Gastrocnemius medialis (tissue), 4 donors: ENCODE results near the gene UBE4A. TPM values are rescaled to one million over a fixed set of nuclear protein-coding genes. Genes with fewer than 3 reads are reported as not detected.
A peak's percentile ranks its signal among the peaks of the same experiment; 100 is the strongest.

Source experiments
- ATAC-seq, 2 donors: fragments of 150-250 bp; one replicate each; pipeline ENCODE4 v1.9.1; 2016
- DNase-seq, 2 donors: peaks; one replicate each; pipeline ENCODE4 v3.0.0-alpha.2; 2019
- H3K27ac ChIP-seq, 4 donors: fragments of 200-600 bp; sonication (generic); 1 replicate in 1 of 4; 2 replicates in 3 of 4; pipeline ENCODE4 v1.5.1; 2016 to 2018; ENCODE audit warnings: mild to moderate bottlenecking in 2 of 4, moderate library complexity in 1 of 4
- H3K27me3 ChIP-seq, 3 donors: fragments of 200-600 bp; sonication (generic) in 2 of 3; 1 replicate in 1 of 3; 2 replicates in 2 of 3; pipeline versions ENCODE4 v1.5.1 to v1.6.0; 2016 to 2019; ENCODE audit warnings: mild to moderate bottlenecking in 1 of 3, moderate library complexity in 1 of 3
- H3K36me3 ChIP-seq, 2 donors: fragments of 200-600 bp; sonication (generic) in 1 of 2; one replicate each; pipeline ENCODE4 v1.5.1; 2017 to 2018
- H3K4me1 ChIP-seq, 2 donors: fragments of 200-600 bp; sonication (generic) in 1 of 2; one replicate each; pipeline ENCODE4 v1.5.1; 2016 to 2017; ENCODE audit warnings: mild to moderate bottlenecking in 2 of 2
- H3K4me3 ChIP-seq, 4 donors: fragments of 200-600 bp; sonication (generic) in 3 of 4; 1 replicate in 1 of 4; 2 replicates in 3 of 4; pipeline ENCODE4 v1.5.1; 2016 to 2019; ENCODE audit warnings: mild to moderate bottlenecking in 2 of 4
- H3K9me3 ChIP-seq, 3 donors: fragments of 200-600 bp; sonication (generic) in 2 of 3; 1 replicate in 1 of 3; 2 replicates in 2 of 3; pipeline ENCODE4 v1.5.1; 2016 to 2019
- POLR2A ChIP-seq, 2 donors: fragments of 450-650 bp; IDR thresholded peaks; one replicate each; pipeline ENCODE4 v1.6.1; 2017; ENCODE audit warnings: antibody characterized with exemption in 2 of 2, mild to moderate bottlenecking in 2 of 2, moderate library complexity in 2 of 2
- in situ Hi-C, 4 donors: fragments of 200-750 bp; cut with MboI; loops; one replicate each; pipeline versions ENCODE4 v1.15.0 to v1.8.0; 2017; ENCODE audit warnings: low sequenced_read_pairs in 4 of 4
- intact Hi-C: fragments of 100-400 bp; cut with DNase I; formaldehyde crosslinking; loops from one replicate; pipeline ENCODE4 v1.15.1; 2023; ENCODE audit warnings: low total_unique reads
- total RNA-seq, 4 donors: library from RNA; depleted of rRNA; stranded (reverse); fragments of >200 nt; gene quantifications; one replicate each; pipeline versions ENCODE4 v1.1.0 to v1.2.3, GENCODE V29; 2016
- TF ChIP-seq, protein P1 (sequence below), 5 experiments: fragments of 450-650 bp in 3 of 5; fragments of 200-600 bp in 2 of 5; sonication (generic) in 2 of 5; IDR thresholded peaks in 4 of 5; conservative IDR thresholded peaks in 1 of 5; 1 replicate in 4 of 5; 2 replicates in 1 of 5; pipeline ENCODE4 v1.5.1; 2016 to 2019; ENCODE audit warnings: antibody characterized with exemption in 5 of 5, mild to moderate bottlenecking in 3 of 5, moderate library complexity in 3 of 5

Gene UBE4A
- total RNA-seq, 4 donors from 2014 or later, result 36.6 to 73.9 (median 41.7) TPM

DNA sequence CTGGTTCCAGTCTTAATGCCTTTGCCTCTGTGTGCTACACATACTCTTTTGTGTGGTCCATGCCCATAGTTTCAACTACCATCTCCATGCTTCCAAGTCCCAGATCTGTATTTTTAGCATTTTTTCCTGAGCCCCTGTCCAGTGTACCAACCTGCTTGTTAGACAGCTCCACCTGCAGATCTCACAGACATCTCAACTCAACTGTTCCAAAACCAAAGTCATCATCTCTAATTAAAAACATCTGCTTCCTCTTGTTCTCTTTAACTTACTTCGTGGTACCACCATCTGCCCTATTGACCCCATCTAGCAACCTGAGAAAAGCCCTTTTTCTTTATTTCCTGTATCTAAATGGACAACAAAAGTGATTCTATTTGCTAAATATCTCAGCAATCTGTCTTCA, 68.3 kb downstream of the UBE4A start:
- ATAC-seq, result no peak
- in situ Hi-C loops, result no loop called here
- TF ChIP-seq POLR2A (IDR thresholded peaks at IDR 0.05), result no peak
- TF ChIP-seq, protein P1, sequence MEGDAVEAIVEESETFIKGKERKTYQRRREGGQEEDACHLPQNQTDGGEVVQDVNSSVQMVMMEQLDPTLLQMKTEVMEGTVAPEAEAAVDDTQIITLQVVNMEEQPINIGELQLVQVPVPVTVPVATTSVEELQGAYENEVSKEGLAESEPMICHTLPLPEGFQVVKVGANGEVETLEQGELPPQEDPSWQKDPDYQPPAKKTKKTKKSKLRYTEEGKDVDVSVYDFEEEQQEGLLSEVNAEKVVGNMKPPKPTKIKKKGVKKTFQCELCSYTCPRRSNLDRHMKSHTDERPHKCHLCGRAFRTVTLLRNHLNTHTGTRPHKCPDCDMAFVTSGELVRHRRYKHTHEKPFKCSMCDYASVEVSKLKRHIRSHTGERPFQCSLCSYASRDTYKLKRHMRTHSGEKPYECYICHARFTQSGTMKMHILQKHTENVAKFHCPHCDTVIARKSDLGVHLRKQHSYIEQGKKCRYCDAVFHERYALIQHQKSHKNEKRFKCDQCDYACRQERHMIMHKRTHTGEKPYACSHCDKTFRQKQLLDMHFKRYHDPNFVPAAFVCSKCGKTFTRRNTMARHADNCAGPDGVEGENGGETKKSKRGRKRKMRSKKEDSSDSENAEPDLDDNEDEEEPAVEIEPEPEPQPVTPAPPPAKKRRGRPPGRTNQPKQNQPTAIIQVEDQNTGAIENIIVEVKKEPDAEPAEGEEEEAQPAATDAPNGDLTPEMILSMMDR (IDR thresholded peaks at IDR 0.05 in 4 of 5, conservative IDR thresholded peaks at IDR 0.05 in 1 of 5), result no peak

DNA sequence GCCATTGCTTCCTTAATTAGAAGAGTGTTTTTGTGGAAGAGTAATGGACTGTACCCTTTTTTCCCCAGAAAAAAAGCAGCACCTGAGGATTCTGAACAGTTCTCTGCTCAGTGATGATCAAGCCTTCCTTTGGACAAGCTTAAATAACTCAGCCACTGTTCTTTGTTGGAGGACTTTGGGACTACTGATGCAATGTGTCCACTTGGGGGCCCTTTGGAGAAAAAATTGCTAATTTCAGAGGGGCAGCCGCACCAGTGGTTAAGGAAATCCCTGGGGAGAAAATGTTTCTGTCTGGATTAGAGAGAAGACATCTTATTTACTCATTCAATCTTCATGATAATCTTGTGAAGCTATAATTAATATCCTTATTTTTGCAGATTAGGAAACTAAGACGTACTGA, 71.6 kb downstream of the UBE4A start:
- intact Hi-C loops, result no loop called here
- in situ Hi-C loops, result no loop called here

More for the DNA sequence above, 68.3 kb downstream of the UBE4A start:
- H3K27ac ChIP-seq, result no peak overlapping the region
- H3K27me3 ChIP-seq, result no peaks in the 10 kb centered on the region
- intact Hi-C loops, result no loop called here
- no peak overlapping the region for H3K4me3 ChIP-seq
- no peaks in the 10 kb centered on the region for H3K4me1 ChIP-seq
- H3K36me3 ChIP-seq, result no peaks in the 10 kb centered on the region
- no peaks in the 10 kb centered on the region for H3K9me3 ChIP-seq
- DNase-seq, result no peak

DNA sequence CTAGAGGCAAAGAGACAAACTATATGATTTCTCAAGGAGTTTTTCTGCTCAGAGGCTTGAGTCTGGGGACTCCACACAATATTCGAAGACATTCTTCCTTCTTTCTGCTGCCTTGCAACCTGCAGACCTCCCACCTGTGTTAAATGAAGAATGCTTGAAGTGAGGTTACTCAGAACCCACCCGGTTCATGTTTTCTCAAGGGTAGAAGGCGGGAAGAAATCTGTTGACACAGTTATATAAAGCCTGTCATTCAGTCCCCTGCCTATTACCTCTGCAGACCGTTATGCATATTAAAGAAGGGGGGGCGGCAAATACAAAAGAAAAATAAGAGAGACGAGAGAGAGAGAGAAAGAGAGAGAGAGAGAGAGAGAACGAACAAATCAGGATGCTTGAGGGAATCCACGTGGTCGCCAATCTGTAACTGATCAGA, 74.7 kb downstream of the UBE4A start:
- peaks cover 22 to 40% of the 10 kb centered on the region in 2 donors for H3K4me1 ChIP-seq
- DNase-seq (no peak), ATAC-seq (no peak)
- peak overlapping the region; percentile 92 to 97 (median 96) for H3K4me3 ChIP-seq
- H3K27ac ChIP-seq, result no peak overlapping the region
- no peaks in the 10 kb centered on the region for H3K27me3 ChIP-seq
- TF ChIP-seq, protein P1 (IDR thresholded peaks at IDR 0.05 in 4 of 5, conservative IDR thresholded peaks at IDR 0.05 in 1 of 5), result no peak
- no peak for TF ChIP-seq POLR2A (IDR thresholded peaks at IDR 0.05)
- H3K9me3 ChIP-seq, result no peaks in the 10 kb centered on the region
- in situ Hi-C loops (no loop called here), intact Hi-C loops (no loop called here)
- no peaks in the 10 kb centered on the region for H3K36me3 ChIP-seq

More for the DNA sequence above, 71.6 kb downstream of the UBE4A start:
- ATAC-seq, result no peak
- no peak for TF ChIP-seq POLR2A (IDR thresholded peaks at IDR 0.05)
- TF ChIP-seq, protein P1 (IDR thresholded peaks at IDR 0.05 in 4 of 5, conservative IDR thresholded peaks at IDR 0.05 in 1 of 5), result no peak
- Histone ChIP-seq H3K4me3 (no peak overlapping the region), H3K4me1 (peaks cover 6 to 15% of the 10 kb centered on the region in 2 donors), H3K9me3 (no peaks in the 10 kb centered on the region), H3K27ac (no peak overlapping the region), H3K36me3 (no peaks in the 10 kb centered on the region), H3K27me3 (no peaks in the 10 kb centered on the region)
- no peak for DNase-seq

DNA sequence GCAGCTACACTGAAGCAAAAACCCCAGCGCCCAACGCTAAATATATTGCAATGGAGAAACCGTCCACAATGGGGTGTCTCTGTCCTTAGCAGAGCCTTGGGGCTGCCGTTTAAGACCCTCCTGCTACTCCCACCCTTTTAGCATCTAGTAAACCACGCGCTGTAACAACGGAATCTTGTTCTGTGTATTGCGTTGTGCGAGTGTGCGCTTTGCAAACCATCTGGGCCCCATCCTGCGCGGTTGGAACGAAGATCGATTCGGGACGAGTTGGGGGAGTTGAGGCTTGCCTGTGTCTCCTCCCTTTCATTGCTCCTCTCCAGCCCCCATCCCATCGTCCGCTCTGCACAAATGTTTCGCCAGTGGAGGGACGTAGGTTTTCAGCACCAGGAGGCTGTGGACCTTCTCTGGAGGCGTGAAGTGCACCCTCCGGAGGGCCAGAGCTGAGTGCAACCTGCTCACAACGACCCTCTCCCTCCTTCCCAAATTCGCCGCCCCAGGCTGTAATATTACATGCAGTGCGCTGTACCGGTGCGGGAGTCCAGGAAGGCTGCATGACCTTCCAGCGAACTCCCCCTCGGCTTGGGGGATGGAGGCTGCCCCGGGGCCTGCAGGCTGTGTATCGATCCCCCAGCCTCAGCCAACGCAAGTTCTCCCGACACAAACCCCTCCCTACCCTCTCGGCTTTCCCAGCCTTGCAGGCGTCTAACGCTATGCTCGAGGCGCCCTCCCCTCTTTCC, 75.3 kb downstream of the UBE4A start:
- peak overlapping the region; percentile 92 to 97 (median 96) for H3K4me3 ChIP-seq
- H3K27ac ChIP-seq, result peak overlapping the region; percentile 86 to 92 (median 90)
- in situ Hi-C loops, result no loop called here
- peak; percentile 2 to 18 for DNase-seq
- peaks cover 28 to 46% of the 10 kb centered on the region in 2 donors for H3K4me1 ChIP-seq
- no peak for ATAC-seq
- TF ChIP-seq, protein P1 (IDR thresholded peaks at IDR 0.05 in 4 of 5, conservative IDR thresholded peaks at IDR 0.05 in 1 of 5), result no peak
- TF ChIP-seq POLR2A (IDR thresholded peaks at IDR 0.05), result no peak
- H3K36me3 ChIP-seq, result no peaks in the 10 kb centered on the region
- no peaks in the 10 kb centered on the region for H3K9me3 ChIP-seq
- intact Hi-C loops, result loop anchor here (5.0 kb wide), 1 partner anchor 67 kb away; no protein-coding TSS in a partner anchor
- no peaks in the 10 kb centered on the region for H3K27me3 ChIP-seq
